NCI-H1048 (cell line): ENCODE data around the gene B9D1.

Source experiments
- DNase-seq: peaks from one replicate; lab custom pipeline; 2025; lab: John Stamatoyannopoulos, UW

The B9D1 gene

GRCh38 chr17:19388791-19389785 lies 26.6 kb upstream of the B9D1 start:
- no peak for DNase-seq

GRCh38 chr17:19387921-19388521 lies 25.5 kb upstream of the B9D1 start:
- no peak for DNase-seq

DNA sequence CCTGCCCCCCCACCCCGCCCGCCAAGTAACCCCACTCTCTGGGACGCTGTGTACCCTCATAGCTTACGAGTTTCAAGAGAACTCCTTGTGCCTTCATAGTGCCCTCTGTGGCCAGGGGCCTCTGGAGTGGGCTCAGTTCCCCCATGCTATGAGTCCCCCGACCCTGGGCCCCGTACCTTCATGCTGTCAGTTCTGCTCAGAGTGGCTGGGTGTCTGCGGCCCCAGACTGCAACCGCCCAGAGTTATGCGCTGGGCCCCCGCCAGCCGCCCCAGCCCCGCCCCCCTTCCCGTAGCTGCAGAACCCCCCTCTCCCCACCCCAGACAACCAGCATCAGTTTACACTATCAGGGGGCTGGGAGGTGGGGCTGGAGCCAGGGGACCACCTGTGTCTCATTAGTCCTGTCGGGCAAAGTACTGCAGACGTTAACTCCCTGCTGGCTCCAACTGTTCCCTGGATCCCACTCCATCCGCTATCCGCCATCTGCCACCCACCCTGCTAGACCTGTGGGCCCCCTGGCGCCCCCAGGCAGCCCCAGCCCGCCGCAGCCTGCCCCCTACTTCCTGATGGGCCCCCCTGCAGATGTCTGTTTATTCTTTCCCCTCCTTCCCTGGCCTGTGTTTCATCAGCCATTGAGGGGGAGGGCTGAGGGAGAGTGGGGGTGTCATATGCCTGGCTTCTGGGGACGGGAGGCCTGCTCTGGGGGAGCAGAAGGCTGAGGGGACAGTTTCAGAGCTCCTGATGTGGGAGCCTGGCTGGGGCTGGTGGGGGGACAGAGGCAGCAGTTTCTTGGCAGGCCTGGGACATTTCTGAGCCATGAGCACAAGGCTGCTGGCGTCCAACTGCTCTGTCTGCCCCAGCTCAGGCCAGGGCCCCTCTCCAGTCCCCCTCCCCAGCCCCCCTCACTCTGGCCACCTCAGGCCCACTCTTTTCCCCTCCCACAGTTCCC lies 24.7 kb upstream of the B9D1 start, which contains the start of gene MFAP4:
Gene MFAP4 (minus strand): TSS at position 217 of the 947 bp plus-strand sequence. CDS start 35 bp downstream, at position 182.
- DNase-seq = no peak

GRCh38 chr17:19386051-19386929 lies 23.8 kb upstream of the B9D1 start:
- no peak for DNase-seq

- no peak for DNase-seq
Observed at GRCh38 chr17:19385521-19385983, 23.0 kb upstream of the B9D1 start.

DNA sequence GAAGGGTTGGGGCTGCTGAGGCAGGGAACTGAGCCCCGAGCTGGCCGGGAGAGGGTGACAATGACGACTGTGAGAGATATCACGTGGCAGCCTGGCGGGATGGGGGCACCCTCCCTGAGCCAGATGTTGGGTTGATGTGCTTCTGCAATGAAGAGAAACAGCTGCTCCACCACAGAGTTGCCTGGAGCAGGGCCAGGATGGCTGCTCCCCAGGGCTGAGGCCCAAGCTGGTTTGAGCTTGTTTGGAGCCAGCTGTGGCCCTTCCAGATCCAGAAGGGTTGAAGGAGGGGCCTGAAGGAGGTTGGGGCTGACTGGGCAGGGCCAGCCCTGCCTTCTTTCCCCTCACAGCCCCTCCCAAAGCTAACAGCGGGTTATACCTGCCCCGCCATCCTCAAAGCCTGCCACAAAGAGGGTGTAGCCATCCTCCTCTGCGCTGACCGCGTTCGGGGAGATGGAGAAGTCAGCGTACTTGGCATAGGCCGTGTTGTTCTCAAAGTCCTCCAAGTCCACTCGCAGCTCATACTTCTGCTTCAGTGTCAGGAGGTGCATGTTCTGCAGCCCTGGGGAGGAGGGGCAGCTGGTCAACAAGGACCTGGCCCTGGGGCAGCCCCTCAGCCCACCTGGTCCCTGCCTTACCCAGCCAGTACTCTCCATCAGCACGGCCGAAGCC lies 22.3 kb upstream of the B9D1 start:
- no peak for DNase-seq

DNA sequence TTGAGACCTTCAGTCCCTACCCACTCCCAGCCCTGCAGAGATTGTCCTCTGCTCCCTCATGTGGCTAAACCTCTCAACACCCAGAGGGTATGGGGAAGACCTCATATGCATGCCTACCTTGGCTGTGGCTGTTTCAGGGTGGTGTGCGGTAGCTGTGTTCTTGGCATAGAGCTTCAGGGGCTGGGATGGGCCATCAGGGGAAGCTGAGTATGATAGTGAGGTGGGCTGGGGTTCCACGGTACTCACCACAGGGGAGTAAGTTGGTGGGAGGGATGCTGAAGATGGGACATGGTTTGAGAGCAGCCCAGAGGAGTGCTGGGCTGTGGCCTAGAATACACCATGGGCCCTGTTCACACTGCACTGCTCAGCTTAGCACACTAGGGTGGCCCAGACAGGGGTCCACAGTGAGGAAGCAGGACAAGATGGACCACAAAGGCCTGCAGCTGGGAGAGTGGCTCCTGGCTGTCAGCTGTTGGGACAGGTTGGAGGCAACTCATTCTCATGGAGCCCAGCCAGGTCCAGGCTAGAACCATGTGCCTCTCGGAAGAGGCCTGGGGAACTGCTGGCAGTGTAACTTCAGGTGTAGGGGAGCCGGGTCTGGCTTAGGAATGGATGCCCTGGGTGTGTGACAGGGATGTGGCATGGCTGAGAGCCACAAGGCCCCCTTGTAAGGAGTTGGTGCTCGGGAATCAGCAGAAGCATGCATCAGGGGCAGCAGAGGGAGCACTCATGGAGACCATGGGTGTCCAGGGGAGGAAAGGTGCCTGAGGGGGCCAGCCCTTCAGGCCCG lies 21.4 kb upstream of the B9D1 start:
- DNase-seq = no peak

DNA sequence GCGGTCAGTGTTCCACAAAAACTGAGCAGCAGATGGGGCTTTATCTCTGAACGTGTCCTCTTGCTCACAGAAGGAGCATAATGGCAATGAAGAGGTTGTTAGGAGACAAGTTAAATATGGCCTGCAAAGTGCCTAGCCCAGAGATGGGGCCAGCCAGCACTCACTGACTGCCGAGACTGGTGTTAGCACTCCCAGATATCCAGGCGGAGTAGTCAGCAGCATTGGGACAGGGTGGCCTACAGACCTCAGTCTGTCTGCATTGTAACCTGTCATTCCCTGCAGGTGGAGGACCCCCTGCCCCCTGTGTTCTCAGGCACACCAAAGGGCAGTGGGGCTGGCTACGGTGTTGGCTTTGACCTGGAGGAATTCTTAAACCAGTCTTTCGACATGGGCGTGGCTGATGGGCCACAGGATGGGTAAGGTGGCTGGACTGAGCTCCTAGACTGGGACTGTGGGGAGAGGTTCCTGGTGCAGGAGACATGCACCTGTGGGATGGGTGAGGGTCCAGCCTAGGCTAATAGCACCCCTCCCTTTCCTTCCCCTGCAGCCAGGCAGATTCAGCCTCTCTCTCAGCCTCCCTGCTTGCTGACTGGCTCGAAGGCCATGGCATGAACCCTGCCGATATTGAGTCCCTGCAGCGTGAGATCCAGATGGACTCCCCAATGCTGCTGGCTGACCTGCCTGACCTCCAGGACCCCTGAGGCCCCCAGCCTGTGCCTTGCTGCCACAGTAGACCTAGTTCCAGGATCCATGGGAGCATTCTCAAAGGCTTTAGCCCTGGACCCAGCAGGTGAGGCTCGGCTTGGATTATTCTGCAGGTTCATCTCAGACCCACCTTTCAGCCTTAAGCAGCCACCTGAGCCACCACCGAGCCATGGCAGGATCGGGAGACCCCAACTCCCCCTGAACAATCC lies 20.3 kb upstream of the B9D1 start:
- DNase-seq = no peak

DNA sequence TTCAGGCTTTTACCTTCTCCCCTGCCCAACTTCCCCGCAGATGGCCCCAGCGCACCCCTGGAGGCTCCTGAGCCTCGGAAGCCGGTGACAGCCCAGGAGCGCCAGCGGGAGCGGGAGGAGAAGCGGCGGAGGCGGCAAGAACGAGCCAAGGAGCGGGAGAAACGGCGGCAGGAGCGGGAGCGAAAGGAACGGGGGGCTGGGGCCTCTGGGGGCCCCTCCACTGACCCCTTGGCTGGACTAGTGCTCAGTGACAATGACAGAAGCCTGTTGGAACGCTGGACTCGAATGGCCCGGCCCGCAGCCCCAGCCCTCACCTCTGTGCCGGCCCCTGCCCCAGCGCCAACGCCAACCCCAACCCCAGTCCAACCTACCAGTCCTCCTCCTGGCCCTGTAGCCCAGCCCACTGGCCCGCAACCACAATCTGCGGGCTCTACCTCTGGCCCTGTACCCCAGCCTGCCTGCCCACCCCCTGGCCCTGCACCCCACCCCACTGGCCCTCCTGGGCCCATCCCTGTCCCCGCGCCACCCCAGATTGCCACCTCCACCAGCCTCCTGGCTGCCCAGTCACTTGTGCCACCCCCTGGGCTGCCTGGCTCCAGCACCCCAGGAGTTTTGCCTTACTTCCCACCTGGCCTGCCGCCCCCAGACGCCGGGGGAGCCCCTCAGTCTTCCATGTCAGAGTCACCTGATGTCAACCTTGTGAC lies 19.4 kb upstream of the B9D1 start:
- no peak for DNase-seq

DNA sequence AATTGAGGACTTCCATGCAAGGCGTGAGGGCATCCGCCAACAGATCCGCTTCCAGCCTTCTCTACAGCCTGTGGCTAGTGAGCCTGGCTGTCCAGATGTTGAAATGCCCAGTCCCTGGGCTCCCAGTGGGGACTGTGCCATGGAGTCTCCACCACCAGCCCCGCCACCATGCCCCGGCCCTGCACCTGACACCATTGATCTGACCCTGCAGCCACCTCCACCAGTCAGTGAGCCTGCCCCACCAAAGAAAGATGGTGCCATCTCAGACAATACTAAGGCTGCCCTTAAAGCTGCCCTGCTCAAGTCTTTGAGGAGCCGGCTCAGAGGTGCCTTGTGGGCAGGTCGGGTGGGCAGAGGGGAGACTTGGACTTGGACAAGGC lies 18.8 kb upstream of the B9D1 start:
- no peak for DNase-seq

DNA sequence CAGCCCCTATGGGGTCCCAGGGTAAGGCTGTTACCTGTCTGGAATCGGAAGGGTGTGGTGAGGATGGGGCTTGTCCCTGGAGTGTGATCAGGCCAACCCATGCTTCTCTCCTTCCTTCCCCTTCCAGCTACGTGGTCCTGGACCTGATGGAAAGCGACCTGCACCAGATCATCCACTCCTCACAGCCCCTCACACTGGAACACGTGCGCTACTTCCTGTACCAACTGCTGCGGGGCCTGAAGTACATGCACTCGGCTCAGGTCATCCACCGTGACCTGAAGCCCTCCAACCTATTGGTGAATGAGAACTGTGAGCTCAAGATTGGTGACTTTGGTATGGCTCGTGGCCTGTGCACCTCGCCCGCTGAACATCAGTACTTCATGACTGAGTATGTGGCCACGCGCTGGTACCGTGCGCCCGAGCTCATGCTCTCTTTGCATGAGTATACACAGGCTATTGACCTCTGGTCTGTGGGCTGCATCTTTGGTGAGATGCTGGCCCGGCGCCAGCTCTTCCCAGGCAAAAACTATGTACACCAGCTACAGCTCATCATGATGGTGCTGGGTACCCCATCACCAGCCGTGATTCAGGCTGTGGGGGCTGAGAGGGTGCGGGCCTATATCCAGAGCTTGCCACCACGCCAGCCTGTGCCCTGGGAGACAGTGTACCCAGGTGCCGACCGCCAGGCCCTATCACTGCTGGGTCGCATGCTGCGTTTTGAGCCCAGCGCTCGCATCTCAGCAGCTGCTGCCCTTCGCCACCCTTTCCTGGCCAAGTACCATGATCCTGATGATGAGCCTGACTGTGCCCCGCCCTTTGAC lies 18.2 kb upstream of the B9D1 start:
- DNase-seq = no peak

- no peak for DNase-seq
Observed at GRCh38 chr17:19379361-19380065, 17.0 kb upstream of the B9D1 start.

- no peak for DNase-seq
Observed at GRCh38 chr17:19378416-19379360, 16.2 kb upstream of the B9D1 start, which contains the start of gene MAPK7. Gene MAPK7, plus strand, starts transcription at chr17:19378498. Its CDS starts 403 bp downstream, at chr17:19378901.

DNA sequence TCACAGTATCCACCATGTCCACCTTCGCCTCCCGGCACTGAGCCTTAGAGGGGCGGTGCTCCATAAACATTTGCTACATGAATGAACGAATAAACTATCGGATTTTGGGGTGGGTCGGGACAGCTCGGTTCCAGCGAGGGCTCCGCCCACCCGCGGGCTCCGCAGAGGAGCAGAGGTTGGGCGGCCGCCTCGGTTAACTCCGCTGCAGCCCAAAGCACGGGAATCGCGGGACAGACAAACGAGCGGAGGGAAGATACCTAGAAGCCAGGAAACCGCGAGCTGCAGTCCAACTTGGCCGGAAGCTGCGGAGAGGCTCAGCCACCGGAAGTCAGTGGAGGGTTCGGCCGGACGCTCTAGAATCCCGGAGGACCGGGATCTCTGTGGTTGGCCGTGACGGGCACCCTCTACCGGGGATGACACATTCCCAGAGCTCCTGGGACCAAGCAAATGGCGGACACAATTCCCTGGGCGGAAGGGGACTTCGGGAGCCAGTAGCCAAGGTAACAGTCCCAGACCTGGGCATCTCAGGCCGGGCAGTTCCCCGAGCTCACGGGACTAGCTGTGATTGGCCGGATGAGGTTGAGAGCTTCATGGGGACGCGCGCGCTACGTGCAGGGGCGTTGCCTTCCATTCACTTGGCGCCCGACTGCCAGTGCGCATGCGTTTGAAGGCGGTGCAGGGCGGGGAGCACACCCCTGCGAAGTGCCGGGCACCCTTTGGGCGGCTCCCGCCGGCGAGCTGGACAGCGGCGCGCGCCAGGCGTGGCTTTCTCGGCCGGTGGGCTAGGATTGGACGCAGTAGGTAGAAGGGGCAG lies 15.3 kb upstream of the B9D1 start:
- DNase-seq = peak; percentile 91
